AG09319 (cell line): ENCODE results near the gene ATG16L1.

ENCODE experiments used
- DNase-seq: peaks from one replicate; pipeline ENCODE4 v3.0.0-alpha.2; 2010; ENCODE audit warnings: low read depth; ENCODE audit errors: extremely low read depth
- TF ChIP-seq, protein P1 (sequence below): IDR thresholded peaks from 2 replicates; pipeline ENCODE4 v1.5.1; 2011; ENCODE audit warnings: low read depth, mild to moderate bottlenecking, inconsistent platforms, low read length, moderate library complexity

ATG16L1 gene

GRCh38 chr2:233288663-233289062 lies 37.2 kb downstream of the ATG16L1 start:
- no peak for DNase-seq

GRCh38 chr2:233289648-233290047 lies 38.2 kb downstream of the ATG16L1 start:
- no peak for DNase-seq
- TF ChIP-seq, protein P1, sequence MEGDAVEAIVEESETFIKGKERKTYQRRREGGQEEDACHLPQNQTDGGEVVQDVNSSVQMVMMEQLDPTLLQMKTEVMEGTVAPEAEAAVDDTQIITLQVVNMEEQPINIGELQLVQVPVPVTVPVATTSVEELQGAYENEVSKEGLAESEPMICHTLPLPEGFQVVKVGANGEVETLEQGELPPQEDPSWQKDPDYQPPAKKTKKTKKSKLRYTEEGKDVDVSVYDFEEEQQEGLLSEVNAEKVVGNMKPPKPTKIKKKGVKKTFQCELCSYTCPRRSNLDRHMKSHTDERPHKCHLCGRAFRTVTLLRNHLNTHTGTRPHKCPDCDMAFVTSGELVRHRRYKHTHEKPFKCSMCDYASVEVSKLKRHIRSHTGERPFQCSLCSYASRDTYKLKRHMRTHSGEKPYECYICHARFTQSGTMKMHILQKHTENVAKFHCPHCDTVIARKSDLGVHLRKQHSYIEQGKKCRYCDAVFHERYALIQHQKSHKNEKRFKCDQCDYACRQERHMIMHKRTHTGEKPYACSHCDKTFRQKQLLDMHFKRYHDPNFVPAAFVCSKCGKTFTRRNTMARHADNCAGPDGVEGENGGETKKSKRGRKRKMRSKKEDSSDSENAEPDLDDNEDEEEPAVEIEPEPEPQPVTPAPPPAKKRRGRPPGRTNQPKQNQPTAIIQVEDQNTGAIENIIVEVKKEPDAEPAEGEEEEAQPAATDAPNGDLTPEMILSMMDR: no peak

More at GRCh38 chr2:233288663-233289062, 37.2 kb downstream of the ATG16L1 start:
- TF ChIP-seq, protein P1: no peak

DNA sequence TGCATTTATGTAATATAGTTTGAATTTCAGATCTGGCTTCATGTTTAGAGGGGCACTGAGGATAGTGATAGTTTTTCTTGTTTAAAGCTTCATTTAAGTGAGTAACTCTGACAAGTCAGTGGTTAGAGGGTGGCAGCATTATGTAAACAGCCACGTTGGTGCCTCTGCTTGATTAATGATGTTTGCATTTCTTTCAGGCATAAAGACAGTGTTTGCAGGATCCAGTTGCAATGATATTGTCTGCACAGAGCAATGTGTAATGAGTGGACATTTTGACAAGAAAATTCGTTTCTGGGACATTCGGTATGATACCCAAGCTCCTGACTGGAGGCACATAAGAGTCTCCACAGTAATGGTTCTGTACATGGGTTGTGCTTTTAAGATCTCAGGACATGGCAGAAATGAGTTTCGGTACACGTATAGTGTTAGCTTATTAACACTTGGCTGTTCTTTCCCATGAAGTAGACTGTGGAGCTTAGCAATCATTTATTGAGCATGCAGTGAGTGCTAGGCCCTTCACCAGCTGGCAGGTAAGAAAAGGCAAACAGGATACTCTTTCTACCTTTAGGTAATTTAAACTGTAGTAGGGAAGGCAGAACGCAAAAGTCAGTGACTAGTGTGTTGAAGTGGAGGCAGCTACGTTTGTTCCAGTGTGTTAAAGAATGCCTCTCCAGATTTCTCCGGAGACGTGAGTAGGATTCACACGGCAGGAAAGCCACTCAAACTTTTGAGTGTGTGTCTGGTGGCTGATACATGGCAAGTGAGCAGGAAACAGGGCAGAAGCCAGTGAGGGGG lies 38.8 kb downstream of the ATG16L1 start:
- DNase-seq: no peak
- TF ChIP-seq, protein P1: no peak

DNA sequence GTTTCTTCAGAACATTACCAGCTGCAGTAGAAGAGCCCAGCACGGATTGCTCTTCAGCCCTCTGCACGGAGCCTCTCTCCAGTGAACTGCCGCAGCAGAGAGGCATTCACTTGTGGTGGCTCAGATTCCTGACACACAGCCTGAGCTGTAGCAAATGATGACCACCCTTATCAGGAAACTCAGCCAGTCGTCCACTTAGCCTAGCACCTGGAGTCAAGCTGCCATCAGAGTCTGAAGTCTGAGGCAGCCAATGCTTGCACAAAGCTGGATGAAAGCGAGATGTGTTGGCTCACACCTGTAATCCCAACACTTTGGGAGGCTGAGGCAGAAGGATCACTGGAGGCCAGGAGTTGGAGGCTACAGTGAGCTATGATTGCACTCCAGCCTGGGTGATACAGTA lies 44.4 kb downstream of the ATG16L1 start:
- TF ChIP-seq, protein P1: no peak
- DNase-seq: no peak

DNA sequence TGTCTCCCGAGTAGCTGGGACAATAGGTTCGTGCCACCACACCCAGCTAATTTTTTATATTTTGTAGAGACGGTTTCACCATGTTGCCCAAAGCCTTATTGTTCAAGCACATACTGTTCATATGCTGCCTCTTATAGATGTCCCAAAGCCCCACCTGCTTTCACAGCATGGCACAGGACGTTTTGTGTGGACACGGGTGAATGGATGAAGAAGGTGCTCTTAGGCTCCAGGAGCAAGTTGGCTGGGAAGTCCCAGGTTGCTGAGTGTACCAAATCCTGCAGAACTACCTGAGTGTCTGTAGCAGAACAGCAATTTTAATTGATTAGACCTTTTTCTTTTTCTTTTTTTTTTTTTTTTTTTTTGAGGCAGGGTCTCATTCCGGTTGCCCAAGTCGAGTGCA lies 45.6 kb downstream of the ATG16L1 start:
- DNase-seq: no peak
- TF ChIP-seq, protein P1: no peak

DNA sequence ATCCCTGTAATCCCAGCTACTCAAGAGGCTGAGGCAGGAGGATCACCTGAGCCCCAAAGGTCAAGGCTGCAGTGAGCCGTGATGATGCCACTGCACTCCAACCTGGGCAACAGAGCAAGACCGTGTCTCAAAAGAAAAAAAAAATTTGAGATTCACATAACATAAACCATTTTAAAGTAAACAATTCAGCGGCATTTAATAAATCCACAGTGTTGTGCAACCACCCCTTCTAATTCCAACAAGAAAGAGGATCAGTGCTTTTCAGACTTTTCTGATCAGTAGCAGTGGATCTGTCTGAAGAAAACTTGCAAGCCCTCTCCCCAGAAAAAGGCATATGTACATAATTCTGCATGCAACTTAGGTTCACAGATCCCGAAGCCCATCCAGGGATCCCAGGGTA lies 48.9 kb downstream of the ATG16L1 start:
- DNase-seq: no peak
- TF ChIP-seq, protein P1: no peak

DNA sequence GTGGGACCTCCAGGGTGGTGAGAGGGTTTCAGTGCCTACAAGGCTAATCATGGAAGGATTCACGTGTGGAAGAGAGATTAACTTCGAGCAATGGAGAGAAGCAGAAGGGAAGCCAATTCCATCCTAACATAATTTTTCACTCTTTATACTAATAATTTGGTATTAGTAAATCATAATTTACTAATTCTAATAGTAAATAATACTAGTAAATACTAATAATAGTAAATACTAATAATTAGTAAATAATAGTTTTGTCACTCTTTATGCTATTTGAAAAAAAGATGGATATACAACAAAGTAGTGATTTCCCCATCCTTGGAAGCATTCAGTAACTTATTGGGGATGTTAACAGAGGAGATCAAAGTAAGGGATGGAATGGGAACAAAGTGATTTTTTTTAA lies 49.8 kb downstream of the ATG16L1 start:
- TF ChIP-seq, protein P1: no peak
- DNase-seq: no peak
